ENCODE results near the gene ZSWIM2.
A peak's percentile ranks its signal among the peaks of the same experiment; 100 is the strongest.
"Not testable (repeated sequence)": the region's sequence is repeated elsewhere in the genome, so short reads cannot be mapped to it uniquely, and the experiment has no call there.

Gene ZSWIM2

GRCh38 chr2:186848873-186849578 is at the start of gene ZSWIM2:
Gene ZSWIM2, minus strand, starts transcription at chr2:186849170. Its CDS starts 40 bp downstream, at chr2:186849130.
- DNase-seq (ENCODE audit: low read depth in 2 of 2) = peak; percentile 87 to 88

- not testable (repeated sequence) for DNase-seq (ENCODE audit: low read depth in 2 of 2)
Observed at GRCh38 chr2:186896220-186896619, 47.2 kb upstream of the ZSWIM2 start.

GRCh38 chr2:186895451-186895850 is 46.5 kb upstream of the ZSWIM2 start:
- no peak for DNase-seq (ENCODE audit: low read depth in 2 of 2)

- DNase-seq (ENCODE audit: low read depth in 2 of 2) = no peak
Observed at GRCh38 chr2:186894478-186894877, 45.5 kb upstream of the ZSWIM2 start.

- DNase-seq (ENCODE audit: low read depth in 2 of 2) = no peak
Observed at GRCh38 chr2:186892821-186893220, 43.9 kb upstream of the ZSWIM2 start.

GRCh38 chr2:186891185-186891621 is 42.2 kb upstream of the ZSWIM2 start:
- DNase-seq (ENCODE audit: low read depth in 2 of 2) = peak; percentile 62 to 69

- peak; percentile 12 to 52 for DNase-seq (ENCODE audit: low read depth in 2 of 2)
Observed at GRCh38 chr2:186889101-186889879, 40.3 kb upstream of the ZSWIM2 start.

GRCh38 chr2:186887107-186888090 is 38.4 kb upstream of the ZSWIM2 start:
- peak; percentile 13 to 23 for DNase-seq (ENCODE audit: low read depth in 2 of 2)

GRCh38 chr2:186884587-186884986 is 35.6 kb upstream of the ZSWIM2 start:
- no peak for DNase-seq (ENCODE audit: low read depth in 2 of 2)

- DNase-seq (ENCODE audit: low read depth in 2 of 2) = no peak
Observed at GRCh38 chr2:186883666-186884065, 34.7 kb upstream of the ZSWIM2 start.

GRCh38 chr2:186882511-186883071 is 33.6 kb upstream of the ZSWIM2 start:
- no peak for DNase-seq (ENCODE audit: low read depth in 2 of 2)

- DNase-seq (ENCODE audit: low read depth in 2 of 2) = no peak
Observed at GRCh38 chr2:186881660-186882059, 32.7 kb upstream of the ZSWIM2 start.

- DNase-seq (ENCODE audit: low read depth in 2 of 2) = no peak
Observed at GRCh38 chr2:186879312-186879711, 30.3 kb upstream of the ZSWIM2 start.

GRCh38 chr2:186874713-186875112 is 25.7 kb upstream of the ZSWIM2 start:
- no peak for DNase-seq (ENCODE audit: low read depth in 2 of 2)

- no peak for DNase-seq (ENCODE audit: low read depth in 2 of 2)
Observed at GRCh38 chr2:186871881-186872280, 22.9 kb upstream of the ZSWIM2 start.

- no peak for DNase-seq (ENCODE audit: low read depth in 2 of 2)
Observed at GRCh38 chr2:186868344-186868743, 19.4 kb upstream of the ZSWIM2 start.

GRCh38 chr2:186862869-186863709 is 14.1 kb upstream of the ZSWIM2 start:
- no peak for DNase-seq (ENCODE audit: low read depth in 2 of 2)

GRCh38 chr2:186855216-186855615 is 6.2 kb upstream of the ZSWIM2 start:
- no peak for DNase-seq (ENCODE audit: low read depth in 2 of 2)

- peak in 1 of 2 experiments; percentile 37 for DNase-seq (ENCODE audit: low read depth in 2 of 2)
Observed at GRCh38 chr2:186853951-186854350, 5.0 kb upstream of the ZSWIM2 start.

- DNase-seq (ENCODE audit: low read depth in 2 of 2) = no peak
Observed at GRCh38 chr2:186852508-186852907, 3.5 kb upstream of the ZSWIM2 start.

- DNase-seq (ENCODE audit: low read depth in 2 of 2) = no peak
Observed at GRCh38 chr2:186842373-186842772, 6.6 kb downstream of the ZSWIM2 start.

Data from fibroblast of skin of left biceps (primary cell).